ENCODE results near the gene SV2B.
"Not testable (repeated sequence)": the region's sequence is repeated elsewhere in the genome, so short reads cannot be mapped to it uniquely, and the experiment has no call there.

SV2B gene

DNA sequence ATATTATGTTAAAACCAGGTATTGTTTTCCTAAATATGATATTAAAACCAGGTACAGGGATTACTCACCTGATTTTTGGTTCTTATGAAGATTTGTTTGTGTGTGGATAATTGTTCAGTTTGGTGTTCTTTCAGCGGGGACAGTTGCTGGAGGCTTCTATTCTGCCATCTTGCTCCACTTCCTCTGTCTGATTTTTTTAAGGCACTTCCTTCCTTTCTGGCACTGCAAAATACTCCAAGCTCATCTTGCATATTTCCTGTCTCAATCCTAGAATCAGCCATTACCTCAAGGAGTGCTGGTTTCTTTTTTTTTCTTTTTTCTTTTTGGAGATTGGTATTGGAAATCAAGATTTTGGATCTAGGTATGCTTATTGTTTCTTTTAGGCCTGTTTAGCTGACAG lies 229.9 kb downstream of the SV2B start:
- no peak for DNase-seq

DNA sequence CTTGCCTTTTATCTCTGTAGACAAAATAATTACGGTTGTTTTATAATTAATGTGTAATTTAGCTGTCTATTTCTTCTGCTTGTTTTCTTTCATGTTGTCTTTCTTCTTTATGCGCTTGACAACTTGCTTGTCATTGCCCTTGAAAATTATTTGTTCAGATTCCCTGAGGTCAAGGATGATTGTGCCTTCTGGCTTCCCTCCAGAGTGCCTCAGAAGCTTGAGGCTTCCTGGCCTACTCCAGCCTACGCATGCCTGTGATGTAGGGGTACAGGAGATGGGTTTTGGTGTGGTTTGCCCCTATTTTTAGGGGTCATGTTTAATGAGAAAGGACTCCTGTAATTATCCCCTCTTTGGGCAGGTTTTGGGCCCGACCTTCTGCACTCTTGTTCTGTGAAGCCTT lies 231.5 kb downstream of the SV2B start:
- DNase-seq: peak in 1 of 2 experiments; percentile 2

DNA sequence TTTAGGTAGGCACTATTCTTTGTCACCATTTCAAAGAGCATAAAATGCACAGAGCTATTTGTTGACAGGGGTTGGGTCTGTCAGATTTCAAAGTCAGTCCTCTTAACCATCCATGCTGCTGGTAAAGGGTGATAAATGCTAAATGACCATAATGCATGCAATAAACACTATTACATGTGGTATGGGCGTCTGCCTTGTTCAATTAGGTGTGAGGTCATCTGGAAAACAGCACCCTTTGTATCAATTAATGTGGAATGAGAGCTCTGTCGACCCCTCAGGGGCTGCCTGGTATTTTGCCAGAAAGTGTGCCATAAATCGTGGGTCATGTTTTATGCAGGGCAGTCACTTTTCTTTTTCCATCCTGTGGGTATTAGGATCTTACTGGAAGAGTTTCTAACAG lies 235.6 kb downstream of the SV2B start:
- DNase-seq: no peak

DNA sequence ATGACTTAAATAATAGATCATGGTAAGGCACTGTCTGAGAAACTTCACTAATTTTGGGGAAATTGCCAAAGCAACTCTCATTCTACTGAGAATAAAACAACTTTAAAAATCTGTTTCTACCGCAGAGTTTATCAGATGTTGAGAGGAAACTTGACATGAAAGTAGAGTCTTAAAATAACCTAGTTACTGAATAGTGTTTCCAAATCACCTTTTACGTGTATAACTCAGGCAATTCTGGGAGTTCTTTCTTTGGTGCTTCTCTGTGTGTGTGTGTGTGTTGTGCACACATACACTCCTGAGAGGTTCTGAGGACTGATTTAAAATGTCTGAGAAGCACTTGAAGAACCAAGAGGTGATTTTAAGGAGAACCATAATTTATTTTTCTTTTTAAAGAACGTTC lies 236.6 kb downstream of the SV2B start:
- DNase-seq: no peak

DNA sequence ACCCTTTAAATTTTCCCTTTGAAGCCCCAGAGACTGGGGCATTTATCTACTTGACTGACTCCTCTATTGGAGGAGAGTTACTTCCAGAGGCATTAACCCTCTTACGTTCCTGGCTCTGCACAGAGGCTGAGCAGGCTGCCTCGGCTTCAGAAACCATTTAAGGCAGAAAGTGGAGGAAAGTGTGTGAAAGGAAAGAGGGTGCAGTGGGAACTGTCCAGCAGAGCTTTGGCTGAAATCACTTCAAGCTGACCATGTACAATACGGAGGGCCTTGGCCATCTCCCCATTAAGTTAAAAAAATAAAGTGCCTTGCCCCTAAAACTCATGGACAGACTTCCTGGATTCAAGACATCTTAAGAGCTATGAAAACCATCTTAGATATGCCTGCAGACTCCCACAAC lies 238.7 kb downstream of the SV2B start:
- no peak for DNase-seq

DNA sequence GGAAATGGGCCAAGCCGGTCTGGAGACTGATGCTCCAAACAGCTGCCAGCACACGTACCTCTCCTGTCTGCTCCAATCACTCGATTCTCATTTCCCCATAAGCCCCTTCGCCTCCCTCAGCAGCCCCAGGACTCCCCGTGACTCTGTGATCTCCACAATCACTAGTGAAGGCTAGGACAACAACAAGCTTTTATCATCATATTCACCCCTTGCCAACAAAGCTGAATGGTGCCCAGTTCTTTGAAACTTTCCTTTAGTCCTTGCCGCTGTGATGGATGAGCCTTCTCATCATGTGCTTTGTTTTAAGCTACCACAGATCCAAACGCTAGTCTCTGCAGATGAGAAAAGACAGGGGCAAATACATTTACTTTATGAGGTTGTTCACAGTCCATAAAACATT lies 242.0 kb downstream of the SV2B start:
- no peak for DNase-seq

DNA sequence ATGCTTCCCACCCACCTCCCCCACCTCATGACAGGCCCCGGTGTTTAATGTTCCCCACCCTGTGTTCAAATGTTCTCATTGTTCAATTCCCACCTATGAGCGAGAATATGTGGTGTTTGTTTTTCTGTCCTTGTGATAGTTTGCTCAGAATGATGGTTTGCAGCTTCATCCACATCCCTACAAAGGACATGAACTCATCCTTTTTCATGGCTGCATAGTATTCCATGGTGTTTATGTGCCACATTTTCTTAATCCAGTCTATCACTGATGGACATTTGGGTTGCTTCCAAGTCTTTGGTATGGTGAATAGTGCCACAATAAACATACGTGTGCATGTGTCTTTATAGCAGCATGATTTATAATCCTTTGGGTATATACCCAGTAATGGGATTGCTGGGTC lies 244.9 kb downstream of the SV2B start:
- not testable (repeated sequence) for DNase-seq

DNA sequence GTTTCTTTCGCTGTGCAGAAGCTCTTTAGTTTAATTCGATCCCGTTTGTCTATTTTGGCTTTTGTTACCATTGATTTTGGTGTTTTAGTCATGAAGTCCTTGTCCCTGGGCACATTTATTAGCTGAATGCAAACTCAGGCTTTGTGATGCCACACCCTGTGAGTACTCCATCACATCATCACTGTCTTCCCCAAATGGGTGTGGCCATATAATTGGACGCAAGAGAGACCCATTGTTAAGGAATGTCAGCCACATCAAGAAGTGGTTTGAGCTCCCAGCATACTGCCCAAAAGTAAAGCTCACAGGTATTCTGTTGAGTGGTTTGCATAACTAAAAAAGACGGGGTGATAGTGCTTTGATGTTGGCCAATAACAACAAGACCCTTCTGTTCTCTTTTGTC lies 245.7 kb downstream of the SV2B start:
- DNase-seq: peak in 1 of 2 experiments; percentile 14

DNA sequence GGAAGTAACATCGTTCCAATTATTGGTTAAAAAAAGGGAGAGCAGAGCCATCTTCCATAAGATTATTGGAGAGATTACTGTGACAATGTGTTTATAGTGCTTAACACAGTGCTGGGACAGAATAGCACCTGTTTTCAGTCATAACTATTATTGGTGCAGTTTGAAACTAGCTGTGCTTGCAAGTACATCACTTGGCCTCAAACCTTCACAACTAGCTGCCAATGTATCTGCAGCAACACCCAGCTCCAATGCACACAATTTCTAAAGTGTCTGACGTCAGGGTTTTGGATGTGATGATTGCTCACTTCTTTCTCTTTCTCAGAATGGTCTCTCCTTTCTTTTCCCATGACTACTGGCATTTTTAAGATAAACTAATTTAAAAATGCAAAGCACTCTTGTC lies 246.2 kb downstream of the SV2B start:
- DNase-seq: no peak

DNA sequence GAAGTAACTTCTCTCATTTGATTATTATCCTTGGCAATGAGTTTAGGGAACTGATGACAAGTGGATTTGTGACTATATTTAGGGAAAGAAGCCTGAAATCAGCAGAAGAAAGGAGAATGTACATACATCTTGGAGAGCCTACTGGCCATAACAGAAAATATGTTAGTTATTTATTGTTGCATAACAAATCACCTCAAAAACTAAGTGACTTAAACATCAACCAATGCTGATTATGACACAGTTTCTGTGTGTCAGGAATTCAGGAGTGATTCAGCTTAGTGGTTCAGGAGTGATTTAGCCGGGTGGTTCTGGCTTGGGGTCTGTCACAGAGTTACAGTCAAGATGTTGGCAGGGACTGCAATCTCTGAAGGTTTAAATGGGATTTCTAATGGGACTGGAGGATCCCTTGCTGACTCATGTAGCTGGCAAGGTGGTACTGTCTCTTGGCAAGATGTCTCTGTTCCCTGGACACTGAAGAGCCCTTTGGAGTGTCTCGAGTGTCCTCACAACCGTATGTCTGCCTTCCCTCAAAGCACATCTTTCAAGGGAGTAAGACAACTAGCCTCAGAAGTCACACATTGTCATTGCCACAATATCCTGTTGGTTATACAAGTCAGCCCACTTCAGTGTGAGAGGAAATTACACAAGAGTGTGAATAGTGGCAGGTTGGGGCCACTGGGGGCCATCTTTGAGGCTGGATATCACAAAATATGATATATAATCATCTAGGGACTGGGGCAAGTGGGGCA lies 248.9 kb downstream of the SV2B start:
- DNase-seq: no peak
